Cerebellar nuclear complex (tissue), 1 donor: ENCODE measurements around the gene RBM14.
"Not testable (repeated sequence)": the region's sequence is repeated elsewhere in the genome, so short reads cannot be mapped to it uniquely, and the experiment has no call there.

Source experiments
- DNase-seq, 2 experiments: peaks; one replicate each; lab custom pipeline; 2025; lab: John Stamatoyannopoulos, UW

The RBM14 gene

GRCh38 chr11:66616379-66617154 lies at the start of gene RBM14:
RBM14 (plus strand) TSS chr11:66616630; CDS start chr11:66616721, 91 bp downstream.
- DNase-seq: peak; percentile 91 to 97

GRCh38 chr11:66567787-66568123 lies 48.7 kb upstream of the RBM14 start:
- no peak for DNase-seq

GRCh38 chr11:66568124-66568916 lies 48.1 kb upstream of the RBM14 start, which contains the start of gene CTSF:
CTSF (minus strand) TSS chr11:66568606; CDS start chr11:66568486, 120 bp downstream.
- peak in 1 of 2 experiments; percentile 69 for DNase-seq

GRCh38 chr11:66569076-66569475 lies 47.4 kb upstream of the RBM14 start:
- DNase-seq: no peak

GRCh38 chr11:66570079-66570849 lies 46.2 kb upstream of the RBM14 start:
- DNase-seq: no peak

GRCh38 chr11:66570850-66571180 lies 45.6 kb upstream of the RBM14 start:
- DNase-seq: no peak

- DNase-seq: no peak
Measured at GRCh38 chr11:66579017-66579606, 37.3 kb upstream of the RBM14 start.

GRCh38 chr11:66580803-66581202 lies 35.6 kb upstream of the RBM14 start:
- DNase-seq: no peak

GRCh38 chr11:66581261-66581660 lies 35.2 kb upstream of the RBM14 start:
- DNase-seq: no peak

- DNase-seq: not testable (repeated sequence)
Measured at GRCh38 chr11:66582565-66583147, 33.8 kb upstream of the RBM14 start.

GRCh38 chr11:66585447-66585846 lies 31.0 kb upstream of the RBM14 start:
- not testable (repeated sequence) for DNase-seq

- no peak for DNase-seq
Measured at GRCh38 chr11:66586136-66586535, 30.3 kb upstream of the RBM14 start.

GRCh38 chr11:66589315-66589714 lies 27.1 kb upstream of the RBM14 start:
- not testable (repeated sequence) for DNase-seq

GRCh38 chr11:66589996-66590675 lies 26.3 kb upstream of the RBM14 start:
- no peak for DNase-seq

- no peak for DNase-seq
Measured at GRCh38 chr11:66591175-66591574, 25.3 kb upstream of the RBM14 start.

- DNase-seq: peak; percentile 56 to 87
Measured at GRCh38 chr11:66592457-66593302, 23.8 kb upstream of the RBM14 start, which contains the start of the genes CCDC87 and CCS. CCDC87 (minus strand) TSS chr11:66593063; CDS start chr11:66593015, 48 bp downstream. CCS (plus strand) TSS chr11:66593185; CDS start chr11:66593262, 77 bp downstream.

GRCh38 chr11:66593303-66593635 lies 23.2 kb upstream of the RBM14 start:
- DNase-seq: no peak

GRCh38 chr11:66593650-66594049 lies 22.8 kb upstream of the RBM14 start:
- no peak for DNase-seq

GRCh38 chr11:66595245-66595904 lies 21.1 kb upstream of the RBM14 start:
- DNase-seq: no peak
